H1 (cell line): ENCODE results near the gene ACVR2A. TPM values are rescaled to one million over a fixed set of nuclear protein-coding genes. Genes with fewer than 3 reads are reported as not detected.

ENCODE experiments used
- CTCF ChIA-PET: fragments of 300-600 bp; sonication (Branson Sonifier 250); formaldehyde crosslinking; loops from one replicate; lab custom pipeline; 2021; ENCODE audit not compliant: partially characterized antibody; lab: Charles Lee
- POLR2A ChIA-PET: fragments of 300-600 bp; sonication (Branson Sonifier 250); formaldehyde crosslinking; loops from one replicate; lab custom pipeline; 2021; ENCODE audit warnings: inconsistent platforms; ENCODE audit not compliant: partially characterized antibody; lab: Charles Lee
- DNase-seq, 2 experiments: peaks; one replicate each; pipeline versions ENCODE4 v3.0.0 to v3.0.0-alpha.2; 2010 to 2022; ENCODE audit warnings: low spot score in 2 of 2, low read depth in 1 of 2, mixed read lengths in 1 of 2
- FAIRE-seq: peaks from 2 replicates; lab custom pipeline; 2011; peaks lifted over from hg19 to GRCh38; lab: Jason Lieb, UNC
- H2AFZ ChIP-seq: 2 replicates; pipeline ENCODE4 v1.8.1; 2012; ENCODE audit warnings: low read length, inconsistent platforms
- H2AK5ac ChIP-seq: 2 replicates; pipeline ENCODE4 v1.6.1; 2013; ENCODE audit warnings: low read depth, low read length
- H2BK120ac ChIP-seq: replicated peaks from 2 replicates; pipeline ENCODE3; 2013; ENCODE audit warnings: low read depth, low read length, inconsistent platforms
- H2BK12ac ChIP-seq: 2 replicates; pipeline ENCODE4 v1.6.1; 2013; ENCODE audit warnings: low read depth, low read length
- H2BK15ac ChIP-seq: 2 replicates; pipeline ENCODE4 v1.6.1; 2013; ENCODE audit warnings: low read length
- H2BK20ac ChIP-seq: 2 replicates; pipeline ENCODE4 v1.6.1; 2013; ENCODE audit warnings: low read length
- H2BK5ac ChIP-seq: 2 replicates; pipeline ENCODE4 v1.6.1; 2013; ENCODE audit warnings: low read depth, low read length
- H3K14ac ChIP-seq: 2 replicates; pipeline ENCODE4 v1.6.1; 2013; ENCODE audit warnings: inconsistent platforms; ENCODE audit not compliant: insufficient read length
- H3K18ac ChIP-seq: 2 replicates; pipeline ENCODE4 v1.6.1; 2013; ENCODE audit warnings: low read length; ENCODE audit errors: extremely low read depth
- H3K23ac ChIP-seq: 2 replicates; pipeline ENCODE4 v1.6.1; 2013; ENCODE audit warnings: inconsistent platforms; ENCODE audit not compliant: insufficient read length
- H3K23me2 ChIP-seq: 2 replicates; pipeline ENCODE4 v1.6.1; 2013; ENCODE audit warnings: low read depth, low read length
- H3K27ac ChIP-seq: 2 replicates; pipeline ENCODE4 v1.6.1; 2011; ENCODE audit warnings: low read depth, low read length, inconsistent platforms
- H3K27me3 ChIP-seq, 4 experiments: replicated peaks in 1 of 4; 1 replicate in 1 of 4; 2 replicates in 3 of 4; pipeline versions ENCODE4 v1.6.1 to v1.8.1; 2011 to 2013; ENCODE audit warnings: low read length in 3 of 4, mild to moderate bottlenecking in 3 of 4, inconsistent platforms in 2 of 4, mixed read lengths in 2 of 4, moderate library complexity in 1 of 4; ENCODE audit not compliant: control insufficient read depth in 3 of 4, insufficient read depth in 3 of 4; ENCODE audit errors: extremely low read depth in 1 of 4
- H3K36me3 ChIP-seq, 4 experiments: 2 replicates each; pipeline versions ENCODE4 v1.6.1 to v1.8.1; 2011 to 2013; ENCODE audit warnings: mild to moderate bottlenecking in 4 of 4, low read length in 3 of 4, moderate library complexity in 2 of 4, control low read depth in 1 of 4, inconsistent platforms in 1 of 4; ENCODE audit not compliant: insufficient read depth in 4 of 4, control insufficient read depth in 2 of 4
- H3K4ac ChIP-seq: replicated peaks from 2 replicates; pipeline ENCODE3; 2013; ENCODE audit warnings: low read length, low read depth, mixed read lengths, inconsistent platforms; ENCODE audit not compliant: insufficient read length
- H3K4me1 ChIP-seq, 4 experiments: replicated peaks in 1 of 4; 1 replicate in 1 of 4; 2 replicates in 3 of 4; pipeline versions ENCODE4 v1.6.1 to v1.8.1; 2011 to 2013; ENCODE audit warnings: low read length in 3 of 4, inconsistent platforms in 2 of 4, mixed read lengths in 1 of 4; ENCODE audit not compliant: insufficient read depth in 4 of 4, control insufficient read depth in 3 of 4
- H3K4me2 ChIP-seq, 2 experiments: 2 replicates each; pipeline versions ENCODE4 v1.6.1 to v1.8.1; 2011 to 2013; ENCODE audit warnings: low read depth in 2 of 2, low read length in 2 of 2, control low read depth in 1 of 2, inconsistent platforms in 1 of 2, mild to moderate bottlenecking in 1 of 2; ENCODE audit not compliant: insufficient read depth in 1 of 2
- H3K4me3 ChIP-seq, 4 experiments: fragments of 200-600, 300-600 bp in 1 of 4; sonication (generic), shearing (Covaris generic), sonication (Bioruptor Twin) in 1 of 4; 2 replicates each; pipeline versions ENCODE4 v1.5.1 to v1.8.1; 2011 to 2016; ENCODE audit warnings: low read length in 4 of 4, low read depth in 3 of 4, control low read depth in 2 of 4, inconsistent platforms in 2 of 4, mild to moderate bottlenecking in 2 of 4, mixed read lengths in 1 of 4, moderate library complexity in 1 of 4; ENCODE audit not compliant: insufficient read depth in 2 of 4; ENCODE audit errors: extremely low read depth in 1 of 4
- H3K56ac ChIP-seq: replicated peaks from 2 replicates; pipeline ENCODE3; 2013; ENCODE audit warnings: low read depth, mild to moderate bottlenecking, mixed read lengths, low read length, inconsistent platforms; ENCODE audit not compliant: insufficient read length
- H3K79me1 ChIP-seq: 2 replicates; pipeline ENCODE4 v1.6.1; 2013; ENCODE audit warnings: low read depth, low read length, control low read depth
- H3K79me2 ChIP-seq, 2 experiments: 2 replicates each; pipeline versions ENCODE4 v1.6.1 to v1.8.1; 2012 to 2013; ENCODE audit warnings: low read length in 2 of 2, mild to moderate bottlenecking in 2 of 2, inconsistent platforms in 1 of 2; ENCODE audit not compliant: insufficient read depth in 2 of 2, control insufficient read depth in 1 of 2
- H3K9ac ChIP-seq, 4 experiments: replicated peaks in 1 of 4; 1 replicate in 1 of 4; 2 replicates in 3 of 4; pipeline versions ENCODE4 v1.6.1 to v1.8.1; 2011 to 2013; ENCODE audit warnings: low read depth in 3 of 4, low read length in 3 of 4, control low read depth in 2 of 4, mild to moderate bottlenecking in 2 of 4, moderate library complexity in 2 of 4, inconsistent platforms in 1 of 4; ENCODE audit errors: extremely low read depth in 1 of 4
- H3K9me3 ChIP-seq, 2 experiments: 2 replicates each; pipeline versions ENCODE4 v1.6.1 to v1.8.1; 2012 to 2013; ENCODE audit warnings: mild to moderate bottlenecking in 2 of 2, moderate library complexity in 2 of 2, control low read depth in 1 of 2, inconsistent platforms in 1 of 2, low read depth in 1 of 2, low read length in 1 of 2, mixed read lengths in 1 of 2; ENCODE audit not compliant: insufficient read depth in 2 of 2
- H4K20me1 ChIP-seq, 2 experiments: replicated peaks in 1 of 2; 2 replicates each; pipeline versions ENCODE3 to v1.8.1; 2011 to 2013; ENCODE audit warnings: inconsistent platforms in 2 of 2, low read length in 2 of 2, mild to moderate bottlenecking in 1 of 2; ENCODE audit not compliant: insufficient read depth in 2 of 2, control insufficient read depth in 1 of 2
- H4K5ac ChIP-seq: 2 replicates; pipeline ENCODE4 v1.6.1; 2013; ENCODE audit warnings: low read length, low read depth, mixed read lengths, inconsistent platforms; ENCODE audit not compliant: insufficient read length
- H4K8ac ChIP-seq: 2 replicates; pipeline ENCODE4 v1.8.0; 2013; ENCODE audit warnings: mild to moderate bottlenecking, moderate library complexity, low read length, inconsistent platforms; ENCODE audit not compliant: insufficient read depth; ENCODE audit errors: extremely low read depth
- H4K91ac ChIP-seq: replicated peaks from 2 replicates; pipeline ENCODE3; 2013; ENCODE audit warnings: low read length, mixed read lengths, inconsistent platforms; ENCODE audit not compliant: insufficient read length
- ASH2L ChIP-seq: fragments of 200-600, 300-600 bp; sonication (generic); IDR thresholded peaks from one replicate; pipeline ENCODE4 v1.7.1; 2017; ENCODE audit warnings: low read length
- BACH1 ChIP-seq: IDR thresholded peaks from 2 replicates; pipeline ENCODE4 v1.6.1; 2012; ENCODE audit warnings: low read length, improper control_type of control experiment
- EZH2 ChIP-seq: fragments of 200-600 bp; sonication (generic); IDR thresholded peaks from 2 replicates; pipeline ENCODE4 v1.7.1; 2012; ENCODE audit warnings: low read depth, mild to moderate bottlenecking, moderate library complexity, low read length, inconsistent platforms; ENCODE audit not compliant: severe bottlenecking
- JUN ChIP-seq: IDR thresholded peaks from 2 replicates; pipeline ENCODE4 v1.6.1; 2011; ENCODE audit warnings: low read depth, mild to moderate bottlenecking, improper control_type of control experiment, low read length
- MAX ChIP-seq: IDR thresholded peaks from 2 replicates; pipeline ENCODE4 v1.6.1; 2012; ENCODE audit warnings: inconsistent platforms
- SRF ChIP-seq: IDR thresholded peaks from 2 replicates; pipeline ENCODE4 v1.6.1; 2011; ENCODE audit warnings: mild to moderate bottlenecking, low read depth, low read length, moderate library complexity
- WGBS, 2 experiments: shearing (Covaris generic) in 1 of 2; methylation state at CpG; one replicate each; pipeline versions ENCODE4 v1.1.6 to v1.1.7; 2013 to 2015; ENCODE audit warnings: low lambda C conversion rate in 2 of 2, mixed read lengths in 2 of 2, inconsistent platforms in 1 of 2, low coverage in 1 of 2, missing lambda C conversion rate in 1 of 2; ENCODE audit not compliant: insufficient replicate concordance in 2 of 2, insufficient coverage in 1 of 2, insufficient read length in 1 of 2; ENCODE audit errors: extremely low coverage in 1 of 2, missing lambda C conversion rate in 1 of 2; 5-methylcytosine and 5-hydroxymethylcytosine counted together
- polyA plus RNA-seq, 7 experiments: library from polyadenylated mRNA; depleted of rRNA in 3 of 7; stranded (reverse) in 5 of 7; unstranded in 2 of 7; fragments of >200 nt in 5 of 7; fragments of 200-250 nt in 2 of 7; gene quantifications; 1 replicate in 5 of 7; 2 replicates in 1 of 7; 4 replicates in 1 of 7; pipeline versions ENCODE4 v1.2.1 to v1.2.3, GENCODE V29; 2011 to 2013; ENCODE audit warnings: missing spikeins in 2 of 7, mixed read lengths in 2 of 7
- total RNA-seq: library from RNA; stranded (reverse); fragmentation: NEBNext Ultra II Directional; extraction: Animal tissue kit (Norgen Biotek cat#: 25700); gene quantifications from 2 replicates; pipeline ENCODE4 v1.2.1, GENCODE V29; 2021

The ACVR2A gene
- total and polyA plus RNA-seq, 2 of the 8 experiments (the other 6 are each of a cell fraction or from before 2014, with no cell fraction given) = 3.4 to 18.1 TPM

- H3K56ac ChIP-seq = no peak overlapping the region
- H2AFZ ChIP-seq = no peak overlapping the region
- H3K4me2 ChIP-seq = no peak overlapping the region
- no peaks in the 10 kb centered on the region for H3K79me1 ChIP-seq
- no peak overlapping the region for H3K4ac ChIP-seq
- no peak overlapping the region for H3K18ac ChIP-seq
- CTCF ChIA-PET = no interaction called here
- no peak overlapping the region for H2BK5ac ChIP-seq
- no peak overlapping the region for H2BK15ac ChIP-seq
- WGBS, 2 experiments = 54% methylated on average over 3 of the region's 3 CpGs; no CpG with 5 or more reads in 1 of the 2 experiments
- no peaks in the 10 kb centered on the region for H3K36me3 ChIP-seq
- no peaks in the 10 kb centered on the region for H3K23me2 ChIP-seq
- no peak overlapping the region for H3K27ac ChIP-seq
- H3K4me3 ChIP-seq = no peak overlapping the region
- H4K20me1 ChIP-seq = peaks cover 0 to 2% of the 10 kb centered on the region in 2 experiments
- peaks cover 0 to 96% of the 10 kb centered on the region in 2 experiments; a peak in 2 of 4 replicates for H3K79me2 ChIP-seq
- no peak for FAIRE-seq
- DNase-seq = no peak
- H2BK120ac ChIP-seq = no peak overlapping the region
- peaks cover 0 to 4% (median 0%) of the 10 kb centered on the region in 4 experiments; a peak in 1 of 7 replicates for H3K4me1 ChIP-seq
- H4K5ac ChIP-seq = no peak overlapping the region
- H2AK5ac ChIP-seq = no peak overlapping the region
- POLR2A ChIA-PET = no interaction called here
- no peak overlapping the region for H2BK12ac ChIP-seq
- TF ChIP-seq JUN (no peak), ASH2L (no peak), SRF (no peak), EZH2 (no peak), BACH1 (no peak), MAX (no peak)
- no peak overlapping the region for H4K8ac ChIP-seq
- no peaks in the 10 kb centered on the region for H3K27me3 ChIP-seq
- no peak overlapping the region for H3K14ac ChIP-seq
- no peak overlapping the region for H2BK20ac ChIP-seq
- H3K23ac ChIP-seq = no peak overlapping the region
- no peaks in the 10 kb centered on the region for H3K9me3 ChIP-seq
- H3K9ac ChIP-seq = no peak overlapping the region
- H4K91ac ChIP-seq = no peak overlapping the region
Observed at GRCh38 chr2:147888680-147889079, 43.9 kb downstream of the ACVR2A start.
